SU-DHL-6 (cell line): ENCODE data around the gene SCN5A.

Source experiments
- CTCF ChIP-seq: fragments of 200-600 bp; sonication (generic); IDR thresholded peaks from one replicate; pipeline ENCODE4 v1.5.1; 2017; ENCODE audit warnings: antibody characterized with exemption, mild to moderate bottlenecking, low read length, moderate library complexity; ENCODE audit not compliant: insufficient read depth, poor library complexity, severe bottlenecking
- EZH2phosphoT487 ChIP-seq: fragments of 200-600 bp; sonication (generic), shearing (Covaris generic); conservative IDR thresholded peaks from 2 replicates; pipeline ENCODE4 v1.6.1; 2018; ENCODE audit warnings: mild to moderate bottlenecking, antibody characterized with exemption, low read length, moderate library complexity, mixed read lengths

GRCh38 chr3:38574411-38575278, 74.8 kb downstream of the SCN5A start:
- no peak for TF ChIP-seq CTCF
- no peak for TF ChIP-seq EZH2phosphoT487
